Head of caudate nucleus (tissue), 42 donors: ENCODE results near the gene TAF13.
A peak's percentile ranks its signal among the peaks of the same experiment; 100 is the strongest.

Experiments used
- DNase-seq, 42 donors: peaks; one replicate each; pipeline versions ENCODE4 v3.0.0 to v3.0.0-alpha.2; 2020 to 2021; ENCODE audit warnings: mixed read lengths in 7 of 42
- intact Hi-C: fragments of 100-400 bp; cut with DNase I; formaldehyde crosslinking; loops from one replicate; pipeline ENCODE4 v1.15.0; 2022

Gene TAF13

DNA sequence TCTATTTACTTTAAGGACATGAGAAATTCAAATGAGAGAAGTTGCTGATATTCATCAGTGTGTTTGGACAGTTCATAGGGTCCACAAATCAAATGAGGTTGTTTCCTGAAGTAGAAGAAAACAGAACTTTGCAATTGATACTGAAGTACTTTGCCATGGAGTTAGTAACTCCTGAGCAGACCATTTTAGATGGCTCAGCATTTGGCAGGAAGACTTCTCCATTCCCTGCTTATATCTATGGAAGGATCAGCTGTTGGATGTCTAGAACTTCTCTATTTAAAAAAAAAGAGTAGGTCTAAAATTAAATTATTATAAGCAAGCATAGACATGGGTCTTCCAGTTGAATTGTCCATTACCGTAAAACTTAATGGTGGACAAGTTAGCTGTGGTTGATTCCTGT, 19.8 kb upstream of the TAF13 start:
- no peak for DNase-seq
- intact Hi-C loops = loop anchor here (10.0 kb wide), 1 partner anchor 131 kb away; the partner anchor contains the start of gene CLCC1

DNA sequence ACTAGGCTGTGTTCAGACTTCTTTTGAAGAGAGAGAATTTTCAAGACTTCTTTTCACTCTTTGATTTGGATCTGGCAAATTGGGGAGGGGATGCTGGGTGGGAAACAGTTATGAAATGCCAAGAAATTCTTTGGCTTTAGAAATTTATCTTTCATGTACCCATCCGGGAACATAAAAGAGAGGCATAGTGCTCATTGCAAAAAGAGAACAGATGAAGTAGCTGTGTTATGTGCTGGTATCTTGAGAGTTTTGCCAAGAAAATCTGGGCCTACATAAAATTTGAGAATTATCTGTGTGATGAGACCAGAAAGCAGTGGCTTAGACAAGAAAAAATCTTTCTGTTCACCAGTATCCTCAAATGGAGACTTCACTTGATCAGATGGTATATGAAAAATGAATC, 19.1 kb upstream of the TAF13 start:
- no peak for DNase-seq
- intact Hi-C loops = loop anchor here (10.0 kb wide), 1 partner anchor 130 kb away; the partner anchor contains the start of gene CLCC1

DNA sequence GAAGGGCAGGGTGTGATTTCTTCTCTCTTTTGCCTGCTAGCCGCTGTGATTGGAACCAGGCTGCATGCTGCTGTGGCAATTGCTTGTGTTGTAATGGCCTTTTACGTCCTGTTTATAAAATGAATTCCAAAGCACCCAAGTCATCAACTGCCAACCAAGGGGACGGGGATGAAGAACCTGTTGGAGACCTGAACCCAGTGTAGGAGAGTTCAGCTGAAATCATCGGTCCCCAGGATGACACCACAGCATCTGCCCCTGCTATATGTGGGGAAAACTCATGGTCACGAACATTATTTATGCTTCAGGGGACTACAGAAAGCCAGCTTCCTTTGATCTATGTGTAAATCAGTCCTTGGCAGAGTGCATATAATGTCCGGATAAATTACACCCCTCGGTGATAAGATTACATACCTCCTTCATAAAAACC, 18.6 kb upstream of the TAF13 start:
- DNase-seq = no peak
- intact Hi-C loops = loop anchor here (10.0 kb wide), 1 partner anchor 130 kb away; the partner anchor contains the start of gene CLCC1

DNA sequence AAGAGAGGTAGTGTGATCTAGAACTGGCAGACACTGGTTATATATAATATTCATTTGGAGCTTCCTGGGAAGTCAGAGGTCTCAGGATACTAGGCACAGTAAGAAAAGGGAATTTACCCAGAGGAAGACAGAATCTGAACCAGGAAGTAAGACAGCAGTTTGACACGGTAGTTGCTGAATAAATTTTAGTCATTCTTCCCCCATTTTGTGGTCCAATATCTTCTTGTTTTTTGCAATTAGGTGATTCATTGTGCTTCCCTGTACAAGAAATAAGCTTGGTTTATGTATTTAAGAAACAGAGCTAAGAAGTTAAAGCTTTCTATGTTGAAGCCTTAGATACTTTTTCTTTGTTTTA, 16.0 kb upstream of the TAF13 start:
- intact Hi-C loops = loop anchor here (10.0 kb wide), 1 partner anchor 127 kb away; the partner anchor contains the start of gene CLCC1
- DNase-seq = no peak

DNA sequence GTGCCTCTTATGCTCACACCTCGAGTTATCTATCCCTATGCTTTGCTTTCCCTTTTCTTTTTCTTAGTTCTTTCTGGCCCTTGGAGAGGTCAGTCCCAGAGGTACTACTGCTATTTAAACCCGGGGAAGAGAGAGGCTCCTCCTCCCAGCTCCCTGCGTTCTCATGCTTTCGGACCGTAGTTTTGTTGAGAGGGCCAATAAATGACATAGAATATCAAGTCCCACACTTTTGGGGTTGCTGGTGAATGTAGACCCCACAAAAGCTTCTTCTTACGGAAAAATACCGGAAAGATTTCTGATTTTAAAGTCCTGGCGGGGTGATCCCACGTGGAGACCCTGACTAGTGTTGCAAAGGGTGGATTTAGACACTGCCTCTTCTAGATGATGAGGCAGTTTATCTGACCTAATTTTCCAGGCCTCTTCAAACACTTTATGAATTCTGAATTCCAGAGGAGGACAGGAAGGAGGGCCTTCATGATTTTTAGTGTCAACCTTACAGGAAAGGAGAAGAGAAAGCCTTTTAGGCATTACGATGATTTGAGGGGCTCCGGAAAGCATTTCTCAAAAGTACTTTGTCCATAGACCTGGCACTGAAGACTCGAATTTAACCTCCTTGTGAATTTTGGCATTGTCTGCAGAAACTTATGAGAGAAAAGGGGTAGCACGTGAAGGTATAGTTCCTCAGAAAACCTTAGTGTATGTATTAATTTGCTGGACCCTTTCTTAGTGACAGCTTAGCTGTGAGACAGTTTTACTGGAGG, 15.5 kb upstream of the TAF13 start:
- no peak for DNase-seq
- intact Hi-C loops = loop anchor here (10.0 kb wide), 1 partner anchor 126 kb away; the partner anchor contains the start of gene CLCC1

DNA sequence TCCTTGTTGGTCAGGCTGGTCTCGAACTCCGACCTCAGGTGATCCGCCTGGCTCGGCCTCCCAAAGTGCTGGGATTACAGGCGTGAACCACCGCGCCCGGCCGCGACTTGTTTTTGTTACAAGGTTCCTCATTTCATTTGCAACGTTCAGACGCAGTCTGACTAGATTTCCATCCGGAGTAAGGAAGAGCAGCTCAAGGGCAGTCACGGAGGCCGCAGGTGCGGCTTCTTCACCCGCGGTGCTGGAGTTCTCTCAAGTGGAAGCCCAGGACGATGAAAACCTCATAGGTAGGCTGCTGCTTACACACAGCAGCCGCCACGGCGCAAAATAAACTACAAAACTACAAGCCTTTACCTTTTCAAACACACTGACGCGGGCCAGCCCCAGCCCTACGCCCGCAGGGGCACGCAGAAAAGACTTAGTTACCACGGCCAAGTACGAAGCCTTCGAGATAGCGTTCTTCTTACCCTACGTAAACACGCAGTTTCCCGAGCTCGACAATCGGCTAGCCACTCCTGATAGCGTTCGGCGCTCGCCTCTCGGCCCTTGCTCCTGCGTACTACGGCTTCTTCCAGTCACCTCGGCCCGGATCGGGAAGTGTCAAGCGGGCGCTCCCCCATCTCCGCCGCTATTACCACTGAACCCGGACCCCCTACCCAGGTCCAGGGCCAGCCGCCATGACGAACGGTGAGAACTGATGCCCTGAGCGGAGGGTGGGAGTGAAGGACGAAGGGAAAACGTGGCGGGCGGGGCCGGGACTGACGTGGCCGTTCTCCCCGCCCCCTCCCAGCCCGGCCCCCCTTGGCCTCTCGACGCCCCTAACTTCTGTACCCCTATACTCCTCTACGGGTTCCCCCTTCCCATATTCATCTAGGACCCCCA, 14.6 kb upstream of the TAF13 start, which contains the start of gene TMEM167B:
TMEM167B (plus strand) TSS at position 569 of the 882 bp plus-strand sequence; CDS start at position 678, 109 bp downstream.
- DNase-seq = peak; percentile 89 to 97 (median 95)
- intact Hi-C loops = loop anchor here (10.0 kb wide), 1 partner anchor 126 kb away; the partner anchor contains the start of gene CLCC1

DNA sequence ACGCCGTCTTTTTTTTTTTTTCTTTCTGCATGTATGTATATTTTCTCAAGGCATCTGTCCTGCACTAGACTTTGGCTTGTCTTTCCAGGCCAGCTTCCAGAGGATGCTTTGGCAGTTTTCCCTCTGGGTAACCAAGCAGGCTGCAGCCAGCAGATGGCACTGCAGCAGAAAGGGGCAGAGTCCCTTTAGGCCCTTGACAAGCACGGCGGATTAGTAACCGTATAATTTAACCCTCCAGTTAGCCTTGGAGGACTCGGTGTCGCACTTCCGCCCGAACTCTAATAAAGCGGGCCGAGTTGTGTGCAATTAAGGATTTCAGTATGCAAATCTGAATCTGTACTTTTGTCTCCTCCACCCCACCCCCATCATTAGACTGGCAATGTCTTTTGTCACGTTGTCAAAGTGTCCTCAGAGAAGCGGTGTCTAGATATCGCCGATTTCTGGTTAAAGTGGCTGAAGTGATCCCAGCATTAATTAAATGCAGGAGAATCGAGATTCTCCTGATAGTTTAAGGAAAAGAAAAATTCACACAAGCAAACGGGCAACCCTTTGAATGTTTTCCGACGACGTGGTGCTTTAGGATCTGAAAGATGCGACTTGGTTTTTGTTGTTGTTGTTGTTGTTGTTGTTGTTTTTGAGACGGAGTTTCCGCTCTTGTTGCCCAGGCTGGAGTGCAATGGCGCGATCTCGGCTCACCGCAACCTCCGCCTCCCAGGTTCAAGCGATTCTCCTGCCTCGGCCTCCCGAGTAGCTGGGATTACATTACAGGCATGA, 13.6 kb upstream of the TAF13 start:
- intact Hi-C loops = loop anchor here (10.0 kb wide), 1 partner anchor 125 kb away; the partner anchor contains the start of gene CLCC1
- peak; percentile 44 to 96 (median 86) for DNase-seq

DNA sequence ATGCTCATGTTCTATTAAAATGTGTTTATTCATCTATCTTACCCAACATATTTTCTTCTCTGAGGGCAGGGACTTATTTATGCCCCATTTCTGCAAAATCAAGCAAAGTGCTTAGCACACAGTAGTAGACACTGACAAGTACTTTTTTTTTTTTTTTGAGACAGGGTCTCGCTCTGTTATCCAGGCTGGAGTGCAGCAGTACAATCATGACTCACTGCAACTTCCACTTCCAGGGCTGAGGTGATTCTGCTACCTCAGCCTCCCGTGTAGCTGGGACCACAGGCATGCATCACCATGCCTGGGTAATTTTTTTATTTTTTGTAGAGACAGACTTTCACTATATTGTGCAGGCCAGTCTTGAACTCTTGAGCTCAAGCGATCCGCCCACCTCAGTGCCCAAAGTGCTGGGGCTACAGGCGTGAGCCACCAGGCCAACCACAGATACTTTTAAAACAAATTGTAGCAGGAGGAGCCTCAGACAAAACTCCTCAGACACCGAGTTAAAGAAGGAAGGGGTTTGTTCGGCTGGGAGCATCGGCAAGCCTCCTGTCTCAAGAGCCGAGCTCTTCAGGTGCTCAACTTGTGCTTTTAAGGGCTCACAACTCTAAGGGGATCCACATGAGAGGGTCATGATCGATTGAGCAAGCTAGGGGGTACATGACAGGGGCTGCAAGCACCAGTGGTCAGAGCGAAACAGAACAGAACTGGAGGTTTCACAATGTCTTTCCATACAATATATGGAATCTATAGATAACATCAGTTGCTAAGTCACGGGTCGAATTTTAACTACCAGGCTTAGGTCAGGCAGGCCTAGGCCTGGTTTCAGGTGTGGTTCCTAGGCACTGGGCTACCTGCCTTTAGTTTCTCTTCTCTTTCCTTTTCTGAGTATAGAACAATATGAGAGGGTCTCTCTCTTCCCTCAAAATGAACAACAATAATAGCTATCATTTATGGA, 9.0 kb upstream of the TAF13 start:
- DNase-seq = no peak
- intact Hi-C loops = no loop called here

DNA sequence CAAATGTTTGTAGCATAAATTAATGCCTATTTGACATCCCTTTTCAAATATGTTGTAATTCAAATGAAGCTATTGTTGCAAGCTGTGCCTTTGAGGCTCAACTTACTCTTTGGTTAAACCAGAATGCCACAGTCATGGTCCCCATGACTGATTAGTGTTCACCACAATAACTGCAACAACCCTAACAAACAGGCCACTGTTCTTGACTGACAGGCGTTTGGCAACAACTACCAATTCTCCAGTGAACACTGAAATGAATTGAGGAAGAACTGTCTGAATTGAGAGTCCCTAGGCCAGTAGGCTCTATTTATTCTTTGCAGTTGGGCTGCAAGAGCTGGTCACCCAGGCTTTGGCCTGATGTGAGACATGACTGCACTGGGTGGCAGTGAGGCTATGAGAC, 8.1 kb upstream of the TAF13 start:
- intact Hi-C loops = no loop called here
- DNase-seq = peak in 40 of 42 donors; percentile 26 to 93 (median 76)

DNA sequence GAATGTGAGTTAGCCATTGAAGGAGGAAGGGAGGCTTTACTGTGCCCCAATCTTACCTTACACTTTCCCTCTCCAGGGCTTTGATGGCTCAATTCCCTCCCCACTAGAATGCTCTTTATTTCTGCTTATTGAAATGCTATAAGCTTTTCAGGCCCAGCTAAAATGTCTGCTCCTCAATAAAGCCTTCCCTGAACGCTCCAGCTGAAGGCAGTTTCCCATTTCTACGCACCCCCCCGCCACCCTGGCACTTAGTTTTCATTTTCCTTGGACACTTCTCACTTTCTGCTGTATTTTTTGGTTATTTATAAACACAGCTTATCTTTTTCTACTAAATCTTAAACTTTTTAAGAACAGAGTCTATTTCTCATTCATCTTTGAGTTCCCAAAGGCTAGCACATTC, 7.7 kb upstream of the TAF13 start:
- DNase-seq = peak in 1 of 42 donors; percentile 54
- intact Hi-C loops = no loop called here

DNA sequence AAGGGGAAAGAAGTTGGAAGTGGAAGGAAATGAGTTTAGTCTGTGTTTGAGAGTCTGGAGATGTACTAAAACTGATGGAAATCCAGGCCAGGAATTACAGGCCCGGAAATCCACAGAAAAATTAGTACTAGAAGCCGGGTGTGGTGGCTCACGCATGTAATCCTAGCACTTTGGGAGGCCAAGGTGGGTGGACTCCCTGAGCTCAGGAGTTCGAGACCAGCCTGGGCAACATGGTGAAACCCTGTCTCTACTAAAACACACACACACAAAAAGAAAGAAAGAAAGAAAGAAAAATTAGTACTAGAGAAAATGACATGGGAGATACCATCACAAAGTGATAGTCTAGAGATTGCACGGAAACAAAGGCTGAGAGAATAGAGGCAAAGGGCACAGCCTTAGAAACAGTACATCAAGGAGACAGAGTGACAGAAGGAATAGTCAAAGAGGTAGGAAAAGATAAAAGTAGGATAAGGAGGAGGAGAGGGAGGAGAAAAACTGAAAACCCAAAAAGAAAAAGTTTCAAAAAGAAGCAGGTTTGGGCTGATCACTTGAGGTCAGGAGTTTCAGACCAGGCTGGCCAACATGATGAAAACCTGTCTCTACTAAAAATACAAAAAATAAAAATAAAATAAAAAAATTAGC, 4.8 kb upstream of the TAF13 start:
- intact Hi-C loops = no loop called here
- no peak for DNase-seq

DNA sequence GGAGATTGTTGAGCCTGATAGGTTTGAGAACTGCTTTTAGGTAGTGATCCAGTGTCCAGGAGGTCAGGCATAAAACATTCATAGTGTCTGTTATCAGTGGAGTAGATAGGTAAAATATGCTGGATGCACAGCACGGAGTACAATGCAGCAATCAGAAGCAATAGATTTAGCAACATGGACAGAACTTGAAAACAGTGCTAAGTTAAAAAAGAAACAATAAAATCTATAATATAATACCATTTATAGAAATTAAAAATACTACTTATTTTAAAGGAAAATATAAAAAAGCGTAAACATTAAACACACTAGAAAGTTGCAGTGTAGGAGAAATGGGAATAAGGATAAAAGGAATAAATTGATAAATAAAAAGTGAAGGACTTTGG, 3.4 kb upstream of the TAF13 start:
- intact Hi-C loops = no loop called here
- no peak for DNase-seq

DNA sequence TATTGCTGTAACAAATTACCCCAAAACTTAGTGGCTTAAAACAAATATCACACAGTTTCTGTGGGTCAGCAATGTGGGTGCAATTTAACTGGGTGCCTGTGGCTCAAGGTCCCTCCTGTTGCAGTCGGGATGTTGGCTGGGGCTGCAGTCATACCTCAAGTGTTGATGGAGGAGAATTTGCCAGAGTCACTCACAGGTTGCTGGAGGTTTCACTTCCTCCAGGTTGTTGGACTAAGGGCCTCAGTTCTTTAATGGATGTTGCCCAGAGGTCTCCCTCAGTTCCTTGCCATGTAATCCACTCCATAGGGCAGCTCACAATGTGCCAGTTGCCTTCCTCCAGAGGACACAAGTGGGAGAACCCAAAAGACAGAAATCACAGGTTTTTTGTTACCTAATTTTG, 2.5 kb upstream of the TAF13 start:
- intact Hi-C loops = no loop called here

DNA sequence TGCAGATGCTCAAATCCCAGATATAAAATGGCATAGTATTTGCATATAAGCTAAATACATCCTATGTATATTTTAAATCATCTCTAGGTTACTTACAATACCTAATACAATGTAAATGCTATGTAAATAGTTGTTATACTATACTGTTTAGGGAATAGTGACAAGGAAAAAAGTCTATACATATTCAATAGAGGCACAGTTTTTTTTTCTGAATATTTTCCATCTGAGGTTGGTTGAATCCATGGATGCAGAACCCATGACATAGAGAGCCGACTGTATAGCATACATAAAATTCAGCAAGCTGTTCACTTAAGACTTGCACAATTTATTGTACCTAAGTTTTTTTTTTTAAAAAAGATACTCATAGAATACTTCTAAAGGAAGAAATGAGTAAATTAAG, 6.5 kb downstream of the TAF13 start:
- no peak for DNase-seq
- intact Hi-C loops = no loop called here

More for the DNA sequence above, 2.5 kb upstream of the TAF13 start:
- peak in 1 of 42 donors; percentile 14 for DNase-seq

DNA sequence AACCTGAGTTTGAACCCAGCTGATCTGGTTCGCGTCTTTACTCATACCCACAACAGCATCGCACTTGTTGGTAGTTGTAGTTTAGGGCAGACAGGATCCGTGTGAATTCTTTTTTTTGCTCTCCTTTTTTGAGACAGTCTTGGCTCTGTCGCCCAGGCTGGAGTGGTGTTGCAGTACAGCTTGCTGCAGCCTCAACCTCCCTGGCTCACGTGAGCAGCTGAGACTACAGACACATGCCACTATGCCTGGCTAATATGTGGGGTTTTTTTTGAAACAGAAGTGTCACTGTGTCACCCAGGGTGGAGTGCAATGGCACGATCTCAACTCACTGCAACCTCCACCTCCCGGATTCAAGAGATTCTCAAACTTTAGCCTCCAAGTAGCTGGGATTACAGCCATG, 7.9 kb downstream of the TAF13 start:
- DNase-seq = peak in 1 of 42 donors; percentile 24
- intact Hi-C loops = no loop called here

DNA sequence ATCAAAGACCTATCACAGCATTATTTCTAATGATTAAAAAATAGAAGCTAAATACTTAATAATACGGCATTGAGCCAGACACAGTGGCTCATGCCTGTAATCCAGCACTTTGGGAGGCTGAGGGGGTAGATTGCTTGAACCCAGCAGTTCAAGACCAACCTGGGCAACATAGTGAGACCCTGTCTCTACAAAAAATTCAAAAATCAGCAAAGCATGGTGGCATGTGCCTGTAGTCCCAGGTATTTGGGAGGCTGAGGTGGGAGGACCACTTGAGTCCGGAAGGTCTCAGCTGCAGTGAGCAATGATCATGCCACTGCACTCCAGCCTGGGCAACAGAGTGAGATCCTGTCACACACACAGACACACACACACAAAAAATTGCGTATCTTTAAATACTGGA, 10.7 kb downstream of the TAF13 start:
- DNase-seq = no peak
- intact Hi-C loops = no loop called here

DNA sequence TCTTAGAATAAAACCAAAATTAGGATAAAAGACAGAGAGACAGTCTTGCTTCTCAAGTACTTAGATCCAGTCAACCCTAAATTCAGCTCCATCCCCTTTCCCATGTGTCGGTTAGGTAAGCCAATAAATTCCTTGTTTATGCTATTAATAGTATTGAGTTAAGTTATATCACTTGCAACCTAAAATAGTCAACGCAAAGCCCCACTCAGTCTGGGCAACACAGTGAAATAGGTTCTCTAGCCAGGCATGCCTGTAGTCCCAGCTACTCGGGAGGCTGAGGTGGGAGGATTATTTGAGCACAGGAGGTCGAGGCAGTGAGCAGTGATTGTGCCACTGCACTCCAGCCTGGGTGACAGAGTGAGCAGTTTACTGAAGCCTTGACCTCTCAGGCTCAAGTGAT, 14.6 kb downstream of the TAF13 start:
- intact Hi-C loops = no loop called here
- no peak for DNase-seq
